ENCODE data around the gene SULT4A1.

- TF ChIP-seq CTCF (IDR thresholded peaks at IDR 0.05) (no peak), POLR2AphosphoS5 (IDR thresholded peaks at IDR 0.05) (no peak)
Observed at GRCh38 chr22:43819931-43820640, 42.2 kb downstream of the SULT4A1 start.
